ENCODE data around the gene AGPS. TPM values are rescaled to one million over a fixed set of nuclear protein-coding genes. Genes with fewer than 3 reads are reported as not detected.

Gene AGPS
- total and polyA plus RNA-seq, 9 of the 15 experiments (the other 6 are each of a cell fraction or from before 2014, with no cell fraction given): 15.5 to 211 (median 63.1) TPM

DNA sequence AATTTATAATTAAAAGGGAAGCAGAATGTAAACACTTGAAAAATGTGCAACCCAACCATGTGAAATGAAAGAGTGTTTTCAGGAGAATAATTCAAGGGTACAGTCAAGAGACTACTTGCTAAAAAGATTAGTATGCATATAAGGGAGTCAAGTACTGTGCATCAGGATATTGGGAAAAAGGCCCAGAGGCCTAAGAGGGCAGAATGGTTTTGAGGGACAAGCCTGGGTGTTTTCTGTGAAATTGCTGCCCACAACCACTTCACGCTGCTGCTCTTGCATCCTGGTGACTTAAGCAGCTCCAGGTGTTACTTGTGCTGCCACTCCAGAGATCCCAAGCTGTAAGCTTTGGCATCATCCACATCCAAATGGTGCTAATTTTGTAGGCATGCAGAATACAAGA is 165.2 kb downstream of the AGPS start (continued):
- TF ChIP-seq, protein P1, sequence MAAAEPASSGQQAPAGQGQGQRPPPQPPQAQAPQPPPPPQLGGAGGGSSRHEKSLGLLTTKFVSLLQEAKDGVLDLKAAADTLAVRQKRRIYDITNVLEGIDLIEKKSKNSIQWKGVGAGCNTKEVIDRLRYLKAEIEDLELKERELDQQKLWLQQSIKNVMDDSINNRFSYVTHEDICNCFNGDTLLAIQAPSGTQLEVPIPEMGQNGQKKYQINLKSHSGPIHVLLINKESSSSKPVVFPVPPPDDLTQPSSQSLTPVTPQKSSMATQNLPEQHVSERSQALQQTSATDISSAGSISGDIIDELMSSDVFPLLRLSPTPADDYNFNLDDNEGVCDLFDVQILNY (CRISPR knock-in tag; IDR thresholded peaks at IDR 0.05): no peak
- TF ChIP-seq ZNF76 (CRISPR knock-in tag; IDR thresholded peaks at IDR 0.05; ENCODE audit: borderline replicate concordance) (no peak), ZKSCAN3 (CRISPR knock-in tag; IDR thresholded peaks at IDR 0.05) (no peak), TEAD1 (CRISPR knock-in tag; IDR thresholded peaks at IDR 0.05) (no peak), CBX3 (IDR thresholded peaks at IDR 0.05; ENCODE audit: borderline replicate concordance in 1 of 2, low read length in 2 of 2) (peak in 1 of 2 experiments; percentile 62; a peak in 1 of 3 replicates), ELF1 (tag; IDR thresholded peaks at IDR 0.05) (no peak), ZNF232 (CRISPR knock-in tag; IDR thresholded peaks at IDR 0.05) (no peak), FOXK2 (conservative IDR thresholded peaks at IDR 0.05 in 1 of 2, IDR thresholded peaks at IDR 0.05 in 1 of 2; ENCODE audit: low read depth in 2 of 2) (no peak)

- CTCF ChIA-PET (ENCODE audit: low intra/inter-chr PET ratio): no interaction called here
- WGBS (ENCODE audit: insufficient coverage, low coverage, missing lambda C conversion rate): 58% methylated on average over 2 of the region's 2 CpGs
- H3K27ac ChIP-seq (ENCODE audit: extremely low read depth, low read depth, low read length): no peak overlapping the region
- in situ Hi-C loops (cut with MboI): no loop called here
- BruUV-seq (replicated peaks): no TSS peak
- H3K36me3 ChIP-seq (ENCODE audit: control insufficient read depth, insufficient read depth, low read length): no peaks in the 10 kb centered on the region
- H3K9me3 ChIP-seq (replicated peaks; ENCODE audit: control insufficient read depth, insufficient read depth, low read depth, low read length): peaks cover 3% of the 10 kb centered on the region; the same call in 1 of the 2 replicates
- no peak overlapping the region for H3K4me3 ChIP-seq
- intact Hi-C loops (cut with micrococcal nuclease): no loop called here
- DNase-seq (ENCODE audit: extremely low read depth in 1 of 4, low spot score in 3 of 4) (no peak), ATAC-seq (no peak), FAIRE-seq (no peak)
- no peaks in the 10 kb centered on the region for H3K9me1 ChIP-seq (ENCODE audit: control insufficient read depth, insufficient read depth, low read length)
- POLR2A ChIA-PET: no interaction called here
- H3K4me1 ChIP-seq (replicated peaks in 1 of 2; ENCODE audit: control insufficient read depth in 2 of 2, insufficient read depth in 2 of 2, low read length in 2 of 2): peaks cover 0 to 3% of the 10 kb centered on the region in 2 experiments; a peak in 2 of 5 replicates
- H3K4me2 ChIP-seq (ENCODE audit: insufficient read depth, low read length): no peak overlapping the region
- H2AFZ ChIP-seq (ENCODE audit: low read depth, low read length): no peak overlapping the region
- no peaks in the 10 kb centered on the region for H3K79me2 ChIP-seq (ENCODE audit: control insufficient read depth, insufficient read depth, low read length)
- no peak overlapping the region for H3K9ac ChIP-seq (ENCODE audit: insufficient read depth in 1 of 2, low read depth in 2 of 2, low read length in 2 of 2)
- no peaks in the 10 kb centered on the region for H3K27me3 ChIP-seq (ENCODE audit: control insufficient read depth in 2 of 2, insufficient read depth in 2 of 2, low read length in 2 of 2)
- no peaks in the 10 kb centered on the region for H4K20me1 ChIP-seq (replicated peaks; ENCODE audit: control insufficient read depth, insufficient read depth, low read length)
- TF ChIP-seq ZNF311 (CRISPR knock-in tag; IDR thresholded peaks at IDR 0.05) (no peak), MEF2D (tag; conservative IDR thresholded peaks at IDR 0.05; ENCODE audit: low read depth) (no peak), CEBPB (tag; IDR thresholded peaks at IDR 0.05) (peak; percentile 91), KHSRP (IDR thresholded peaks at IDR 0.05) (no peak), GTF2F1 (IDR thresholded peaks at IDR 0.05; ENCODE audit: low read depth, low read length) (no peak), ZNF280A (IDR thresholded peaks at IDR 0.05; ENCODE audit: low read depth, partially characterized antibody) (no peak)
- TF ChIP-seq, protein P2, sequence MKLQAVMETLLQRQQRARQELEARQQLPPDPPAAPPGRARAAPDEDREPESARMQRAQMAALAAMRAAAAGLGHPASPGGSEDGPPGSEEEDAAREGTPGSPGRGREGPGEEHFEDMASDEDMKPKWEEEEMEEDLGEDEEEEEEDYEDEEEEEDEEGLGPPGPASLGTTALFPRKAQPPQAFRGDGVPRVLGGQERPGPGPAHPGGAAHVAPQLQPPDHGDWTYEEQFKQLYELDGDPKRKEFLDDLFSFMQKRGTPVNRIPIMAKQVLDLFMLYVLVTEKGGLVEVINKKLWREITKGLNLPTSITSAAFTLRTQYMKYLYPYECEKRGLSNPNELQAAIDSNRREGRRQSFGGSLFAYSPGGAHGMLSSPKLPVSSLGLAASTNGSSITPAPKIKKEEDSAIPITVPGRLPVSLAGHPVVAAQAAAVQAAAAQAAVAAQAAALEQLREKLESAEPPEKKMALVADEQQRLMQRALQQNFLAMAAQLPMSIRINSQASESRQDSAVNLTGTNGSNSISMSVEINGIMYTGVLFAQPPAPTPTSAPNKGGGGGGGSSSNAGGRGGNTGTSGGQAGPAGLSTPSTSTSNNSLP (IDR thresholded peaks at IDR 0.05; ENCODE audit: borderline replicate concordance, low read depth, low read length): no peak
- TF ChIP-seq, protein P3, sequence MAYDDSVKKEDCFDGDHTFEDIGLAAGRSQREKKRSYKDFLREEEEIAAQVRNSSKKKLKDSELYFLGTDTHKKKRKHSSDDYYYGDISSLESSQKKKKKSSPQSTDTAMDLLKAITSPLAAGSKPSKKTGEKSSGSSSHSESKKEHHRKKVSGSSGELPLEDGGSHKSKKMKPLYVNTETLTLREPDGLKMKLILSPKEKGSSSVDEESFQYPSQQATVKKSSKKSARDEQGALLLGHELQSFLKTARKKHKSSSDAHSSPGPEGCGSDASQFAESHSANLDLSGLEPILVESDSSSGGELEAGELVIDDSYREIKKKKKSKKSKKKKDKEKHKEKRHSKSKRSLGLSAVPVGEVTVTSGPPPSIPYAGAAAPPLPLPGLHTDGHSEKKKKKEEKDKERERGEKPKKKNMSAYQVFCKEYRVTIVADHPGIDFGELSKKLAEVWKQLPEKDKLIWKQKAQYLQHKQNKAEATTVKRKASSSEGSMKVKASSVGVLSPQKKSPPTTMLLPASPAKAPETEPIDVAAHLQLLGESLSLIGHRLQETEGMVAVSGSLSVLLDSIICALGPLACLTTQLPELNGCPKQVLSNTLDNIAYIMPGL (CRISPR knock-in tag; IDR thresholded peaks at IDR 0.05): no peak
Measured at GRCh38 chr2:177559638-177560037, 167.1 kb downstream of the AGPS start.
